Activated CD4-positive, alpha-beta T cell treated with anti-CD3 and anti-CD28 coated beads, Interleukin-2, Interleukin-6, amounts not matched to agents 100 ng/mL and 50 ng/mL, durations not matched to agents 16 hours and 8 hours (primary cell): Measurements from ENCODE around the gene THSD7A.
"Not testable (repeated sequence)": the region's sequence is repeated elsewhere in the genome, so short reads cannot be mapped to it uniquely, and the experiment has no call there.

ENCODE experiments used
- DNase-seq: peaks from one replicate; pipeline ENCODE4 v3.0.0-alpha.2; 2020

Gene THSD7A

GRCh38 chr7:11570205-11570604, 261.8 kb downstream of the THSD7A start:
- DNase-seq = no peak

DNA sequence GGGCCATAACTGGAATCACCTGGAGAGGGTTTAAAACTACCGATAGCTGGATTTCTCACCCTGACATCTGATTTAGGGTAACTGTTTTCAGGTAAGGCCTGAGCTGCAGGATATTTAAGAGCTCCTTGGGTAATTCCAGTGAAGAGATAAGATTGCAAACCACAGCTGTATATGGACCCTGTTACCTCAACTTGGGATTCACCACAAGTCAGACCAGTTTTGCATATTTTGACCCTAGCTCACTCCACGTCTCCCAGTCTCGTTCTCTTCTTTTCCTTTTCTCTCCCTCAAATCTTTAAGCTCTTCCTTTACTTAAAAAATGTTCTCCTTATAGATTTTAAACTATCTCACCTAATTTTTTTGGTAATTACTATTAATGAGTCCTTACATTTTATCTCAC, 264.4 kb downstream of the THSD7A start:
- DNase-seq = no peak

- DNase-seq = peak; percentile 2
These were observed 274.4 kb downstream of the THSD7A start for GRCh38 chr7:11557627-11558026.

GRCh38 chr7:11552676-11553296, 279.2 kb downstream of the THSD7A start:
- no peak for DNase-seq

DNA sequence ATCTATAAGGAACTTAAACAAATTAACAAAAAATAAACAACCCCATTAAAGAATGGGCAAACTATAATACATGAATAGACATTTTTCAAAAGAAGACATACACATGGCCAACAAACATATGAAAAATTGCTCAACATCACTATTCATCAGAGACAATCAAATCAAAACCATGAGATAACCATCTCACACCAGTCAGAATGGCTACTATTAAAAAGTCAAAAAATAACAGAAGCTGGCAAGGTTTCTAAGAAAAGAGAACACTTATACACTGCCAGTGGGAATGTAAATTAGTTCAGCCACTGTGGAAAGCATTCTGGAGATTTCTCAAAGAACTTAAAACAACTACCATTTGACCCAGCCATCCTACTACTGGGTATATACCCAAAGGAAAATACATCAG, 280.5 kb downstream of the THSD7A start:
- DNase-seq = no peak

GRCh38 chr7:11548532-11548931, 283.5 kb downstream of the THSD7A start:
- DNase-seq = no peak

- DNase-seq = no peak
These were observed 290.7 kb downstream of the THSD7A start for GRCh38 chr7:11541330-11541729.

GRCh38 chr7:11540271-11540761, 291.7 kb downstream of the THSD7A start:
- no peak for DNase-seq

- no peak for DNase-seq
These were observed 292.1 kb downstream of the THSD7A start for GRCh38 chr7:11539853-11540252.

GRCh38 chr7:11538751-11539299, 293.2 kb downstream of the THSD7A start:
- no peak for DNase-seq

GRCh38 chr7:11533229-11533820, 298.7 kb downstream of the THSD7A start:
- no peak for DNase-seq

DNA sequence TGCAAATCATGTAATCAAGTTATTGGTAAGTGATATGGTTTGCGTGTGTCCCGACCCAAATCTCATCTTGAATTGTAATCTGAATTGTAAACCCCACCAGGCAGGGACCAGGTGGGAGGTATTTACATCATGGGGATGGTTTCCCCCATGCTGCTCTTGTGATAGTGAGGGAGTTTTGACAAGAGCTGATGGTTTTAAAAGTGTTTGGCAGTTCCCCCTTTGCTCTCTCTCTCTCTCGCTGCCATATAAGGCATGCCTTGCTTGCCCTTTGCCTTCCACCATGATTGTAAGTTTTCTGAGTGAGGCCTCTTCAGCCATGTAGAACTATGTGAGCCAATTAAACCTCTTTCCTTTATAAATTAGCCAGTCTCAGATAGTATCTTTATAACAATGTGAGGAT, 302.6 kb downstream of the THSD7A start:
- DNase-seq = no peak

- no peak for DNase-seq
These were observed 304.3 kb downstream of the THSD7A start for GRCh38 chr7:11527707-11528106.

GRCh38 chr7:11524476-11525397, 307.3 kb downstream of the THSD7A start:
- DNase-seq = no peak

GRCh38 chr7:11521964-11522499, 310.0 kb downstream of the THSD7A start:
- not testable (repeated sequence) for DNase-seq

DNA sequence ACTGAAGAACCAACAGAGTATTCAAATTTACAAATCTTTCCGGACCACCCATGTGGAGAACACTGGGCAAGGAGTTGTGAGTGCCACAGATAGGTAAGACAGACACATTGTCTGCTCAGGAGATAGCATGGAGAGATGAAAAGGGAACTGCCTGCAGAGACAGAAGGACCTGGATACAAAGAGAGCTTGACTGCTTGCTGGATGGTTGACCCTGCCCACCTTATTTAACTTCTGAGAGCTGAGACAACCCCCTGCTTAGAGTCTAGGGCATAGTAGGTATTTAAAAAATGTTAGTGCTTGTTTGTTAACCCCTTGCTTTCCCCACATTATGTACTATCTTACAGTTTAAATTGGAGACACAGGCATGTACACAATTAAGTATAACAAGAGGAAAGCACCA, 314.1 kb downstream of the THSD7A start:
- no peak for DNase-seq

DNA sequence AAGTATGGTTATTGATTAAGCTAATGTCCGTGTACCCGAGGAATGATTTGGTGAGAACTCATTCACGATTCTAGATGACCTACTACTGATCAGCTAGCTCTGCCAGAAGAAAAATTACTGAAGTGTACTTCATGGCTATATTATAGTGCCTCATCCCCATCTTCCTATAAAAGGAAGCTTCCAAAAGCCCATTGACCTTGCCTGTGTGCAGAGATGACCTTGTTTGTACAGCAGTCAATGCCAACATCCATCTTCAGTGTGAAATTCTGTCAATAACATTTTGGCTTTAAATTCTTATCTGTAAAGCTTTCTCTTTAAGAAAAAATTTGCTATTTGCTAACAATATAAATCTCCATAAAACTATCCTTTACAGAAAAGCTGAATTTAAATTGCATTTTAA, 315.7 kb downstream of the THSD7A start:
- DNase-seq = no peak

- no peak for DNase-seq
These were observed 318.5 kb downstream of the THSD7A start for GRCh38 chr7:11513460-11513859.

GRCh38 chr7:11507929-11508328, 324.1 kb downstream of the THSD7A start:
- no peak for DNase-seq

GRCh38 chr7:11506417-11506816, 325.6 kb downstream of the THSD7A start:
- no peak for DNase-seq

DNA sequence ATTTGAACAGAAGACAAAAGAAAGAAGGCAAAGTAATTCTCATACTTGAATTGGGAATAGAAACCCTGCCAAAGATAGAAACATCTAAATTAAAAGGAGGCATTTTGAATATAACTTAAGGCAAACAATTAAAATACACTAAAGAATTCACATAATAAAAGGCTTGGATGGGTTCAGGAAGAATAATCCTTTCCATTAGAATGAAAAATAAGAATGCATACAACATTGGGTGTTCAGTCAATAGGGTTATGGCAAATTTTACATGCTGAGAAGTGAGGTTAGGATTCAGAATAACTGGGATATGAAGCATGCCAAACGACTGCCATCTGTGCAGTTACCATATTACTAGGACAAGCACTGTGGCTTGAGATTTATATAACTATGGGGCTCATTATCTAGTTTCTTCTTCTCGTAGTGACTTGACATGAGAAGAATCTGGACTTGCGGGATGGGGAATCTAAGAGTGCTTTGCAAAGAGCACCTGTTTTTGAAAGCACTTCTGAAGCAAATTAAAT, 326.5 kb downstream of the THSD7A start:
- DNase-seq = no peak

DNA sequence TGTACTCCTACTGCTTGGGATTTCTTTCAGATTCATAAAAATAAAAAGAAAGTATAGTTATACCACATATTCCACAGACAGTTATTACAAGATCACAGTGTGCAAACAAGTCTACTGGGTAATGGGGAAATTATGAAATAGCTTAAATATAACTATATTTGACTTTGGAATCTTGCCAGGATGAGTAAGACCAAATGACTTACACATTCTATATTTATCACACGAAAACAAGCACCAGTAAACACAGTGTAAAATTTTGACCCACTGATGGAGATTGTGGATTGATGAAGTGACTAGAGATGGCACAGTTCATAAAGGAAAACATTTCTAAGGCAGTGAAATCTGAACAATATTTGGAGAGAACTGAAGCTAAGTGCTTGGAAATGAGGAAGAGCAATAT, 339.7 kb downstream of the THSD7A start:
- DNase-seq = no peak

- DNase-seq = no peak
These were observed 340.2 kb downstream of the THSD7A start for GRCh38 chr7:11491811-11492210.
